HG03575 (cell line): ENCODE results near the gene POLE.

Experiments
- ATAC-seq: cut with Tn5 transposase; IDR thresholded peaks from one replicate; pipeline ENCODE4 v1.9.1; 2021; ENCODE audit not compliant: unreplicated experiment, insufficient number of reproducible peaks, low FRiP score; ENCODE audit errors: extremely low read depth

The POLE gene

DNA sequence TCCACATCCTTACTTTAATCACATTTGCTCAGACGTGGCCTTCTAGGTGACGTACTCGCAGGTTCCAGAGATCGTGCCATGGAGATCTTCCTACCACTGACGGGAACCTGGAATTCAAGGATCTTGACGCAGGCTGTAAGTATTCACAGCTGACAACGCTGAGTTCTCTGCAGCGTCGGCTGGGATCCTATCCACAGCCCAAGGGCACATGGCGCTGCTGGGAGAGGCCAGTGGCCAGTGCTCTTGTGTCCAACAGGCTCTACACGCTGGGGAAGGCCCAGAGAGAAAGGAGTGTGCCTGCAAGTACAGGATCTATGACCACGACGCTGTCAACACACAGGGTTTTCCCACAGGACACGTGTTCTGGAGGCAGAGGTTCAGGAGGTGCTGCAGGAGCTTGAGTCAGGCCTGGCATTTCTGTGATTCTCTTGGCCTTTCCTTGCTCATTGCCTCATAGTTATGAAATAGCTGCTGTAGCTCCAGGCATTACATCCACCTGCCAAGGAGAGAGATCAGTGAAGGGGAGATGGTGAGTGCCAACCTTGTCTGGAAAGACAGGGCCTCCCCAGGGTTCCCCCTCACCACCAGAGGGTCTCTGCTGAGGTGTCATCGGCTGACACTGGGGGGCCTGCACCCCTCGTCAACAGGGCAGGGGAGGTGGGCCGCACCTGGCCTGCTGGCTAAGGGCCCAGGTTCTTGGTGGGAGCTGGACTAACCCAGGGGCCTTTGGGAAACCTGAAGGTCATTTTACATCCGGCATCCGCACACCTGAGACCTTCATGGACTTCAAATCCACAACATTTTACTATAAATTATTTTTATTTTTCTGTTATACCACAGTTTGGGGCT lies 98.1 kb downstream of the POLE start:
- no peak for ATAC-seq

DNA sequence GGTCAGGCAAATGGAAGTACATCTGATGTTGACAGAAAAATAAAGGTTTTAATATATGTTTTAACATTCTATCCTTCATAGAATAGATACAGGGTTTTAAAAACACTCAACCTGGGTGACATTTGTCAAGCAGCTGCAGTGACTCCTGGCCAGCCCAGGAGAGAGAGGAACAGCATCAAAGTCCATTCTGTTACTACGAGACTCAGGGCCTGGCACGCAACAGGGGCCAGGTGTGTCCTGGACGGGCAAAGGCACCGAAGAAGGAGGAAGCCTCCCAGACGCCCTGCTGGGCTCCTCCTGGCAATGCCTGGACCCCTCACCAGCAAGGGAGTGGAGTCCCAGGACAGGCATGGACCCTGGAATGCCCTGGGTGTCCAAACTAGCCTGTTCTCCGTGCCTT lies 98.8 kb downstream of the POLE start:
- no peak for ATAC-seq

DNA sequence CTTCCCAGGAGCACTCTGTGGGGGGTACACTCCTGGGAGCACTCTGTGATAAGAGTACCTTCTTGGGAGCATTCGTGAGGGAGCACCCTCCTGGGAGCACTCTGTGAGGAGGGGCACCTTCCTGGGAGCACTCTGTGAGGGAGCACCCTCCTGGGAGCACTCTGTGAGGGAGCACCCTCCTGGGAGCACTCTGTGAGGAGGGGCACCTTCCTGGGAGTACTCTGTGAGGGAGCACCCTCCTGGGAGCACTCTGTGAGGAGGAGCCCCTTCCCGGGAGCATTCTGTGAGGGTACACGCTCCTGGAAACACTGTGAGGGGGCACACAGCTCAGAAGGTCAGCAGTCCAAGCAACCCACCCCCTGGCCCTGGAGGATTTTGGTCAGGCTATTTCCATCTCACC lies 99.4 kb downstream of the POLE start:
- ATAC-seq = no peak

DNA sequence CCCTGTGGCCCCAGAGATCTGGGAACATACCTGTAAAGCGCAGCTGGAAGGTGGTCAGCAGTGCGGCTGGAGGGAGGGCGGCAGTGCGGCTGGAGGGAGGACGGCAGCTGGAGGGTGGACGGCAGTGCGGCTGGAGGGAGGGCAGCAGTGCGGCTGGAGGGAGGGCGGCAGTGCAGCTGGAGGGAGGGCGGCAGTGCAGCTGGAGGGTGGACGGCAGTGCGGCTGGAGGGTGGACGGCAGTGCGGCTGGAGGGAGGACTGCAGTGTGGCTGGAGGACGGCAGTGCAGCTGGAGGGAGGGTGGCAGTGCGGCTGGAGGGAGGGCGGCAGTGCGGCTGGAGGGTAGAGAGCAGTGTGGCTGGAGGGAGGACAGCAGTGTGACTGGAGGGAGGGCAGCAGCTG lies 100.2 kb downstream of the POLE start:
- ATAC-seq = no peak

DNA sequence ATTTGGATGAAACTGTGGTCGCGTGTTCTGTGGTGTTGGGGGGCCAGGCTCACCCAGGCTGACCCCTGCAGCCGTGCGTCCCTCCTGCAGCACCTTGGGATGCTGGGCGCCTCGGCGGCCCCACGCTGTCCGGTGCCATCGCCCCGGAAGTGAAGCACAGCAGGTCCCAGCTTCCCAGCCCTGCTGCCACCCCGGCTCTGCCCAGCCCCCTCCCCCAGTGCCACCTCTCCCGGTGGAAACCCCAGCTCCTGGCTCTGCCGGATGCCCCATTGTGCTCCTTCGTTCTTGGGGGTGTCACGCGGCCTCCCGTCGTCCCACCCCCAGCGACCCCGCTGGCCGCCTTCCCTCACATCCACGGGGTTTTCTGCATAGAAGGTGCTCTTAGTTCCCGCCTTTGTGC lies 102.0 kb downstream of the POLE start:
- no peak for ATAC-seq

DNA sequence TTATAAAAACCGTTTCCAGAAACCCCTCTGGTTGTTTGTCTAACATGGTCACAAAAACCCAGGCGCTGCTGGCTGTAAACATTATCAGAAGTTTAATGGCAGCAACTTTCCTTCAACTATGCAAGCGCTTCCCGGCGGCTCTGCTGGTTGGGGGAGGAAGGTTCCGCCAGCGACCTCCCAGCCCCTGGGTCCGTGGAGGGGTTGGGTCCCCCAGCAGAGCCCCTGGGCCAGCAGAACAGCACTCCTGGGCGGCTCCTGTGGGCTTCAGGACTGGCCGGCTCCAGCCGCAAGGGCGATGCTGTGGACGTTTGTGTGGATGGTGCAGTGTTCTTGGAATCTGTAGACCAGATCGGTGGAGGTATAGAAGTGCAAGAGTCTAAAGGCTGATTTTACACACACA lies 102.7 kb downstream of the POLE start:
- no peak for ATAC-seq

DNA sequence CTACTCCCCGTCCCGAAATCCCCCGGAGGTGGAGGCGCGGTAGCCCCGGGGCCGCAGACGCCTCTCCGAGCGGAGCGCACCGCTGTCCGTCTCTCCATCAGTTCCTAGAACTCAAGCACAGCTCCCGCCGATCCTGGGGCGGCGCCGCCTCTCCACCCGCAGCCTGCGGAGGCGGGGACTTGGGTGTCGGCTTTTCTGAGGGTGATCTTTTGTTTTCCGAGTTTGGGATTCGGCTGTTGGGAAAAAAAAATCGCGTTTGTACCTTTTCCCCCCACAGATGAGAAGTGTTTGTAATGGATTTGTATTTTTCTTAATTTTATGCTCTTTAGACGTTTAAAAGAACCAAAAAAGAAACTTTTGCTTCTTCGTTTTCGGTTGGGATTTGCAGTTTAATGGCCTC lies 103.4 kb downstream of the POLE start:
- ATAC-seq = no peak

DNA sequence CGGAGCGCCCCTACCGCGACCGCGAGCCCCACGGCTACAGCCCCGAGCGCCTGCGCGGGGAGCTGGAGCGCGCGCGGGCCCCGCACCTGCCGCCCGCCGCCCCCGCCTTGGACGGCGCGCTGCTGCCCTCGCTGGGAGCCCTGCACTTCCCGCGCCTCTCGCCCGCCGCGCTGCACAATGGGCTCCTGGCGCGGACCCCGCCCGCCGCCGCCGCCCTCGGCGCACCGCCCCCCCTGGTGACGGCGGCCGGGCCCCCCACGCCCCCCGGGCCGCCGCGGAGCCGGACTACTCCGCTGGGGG lies 103.8 kb downstream of the POLE start:
- ATAC-seq = no peak

DNA sequence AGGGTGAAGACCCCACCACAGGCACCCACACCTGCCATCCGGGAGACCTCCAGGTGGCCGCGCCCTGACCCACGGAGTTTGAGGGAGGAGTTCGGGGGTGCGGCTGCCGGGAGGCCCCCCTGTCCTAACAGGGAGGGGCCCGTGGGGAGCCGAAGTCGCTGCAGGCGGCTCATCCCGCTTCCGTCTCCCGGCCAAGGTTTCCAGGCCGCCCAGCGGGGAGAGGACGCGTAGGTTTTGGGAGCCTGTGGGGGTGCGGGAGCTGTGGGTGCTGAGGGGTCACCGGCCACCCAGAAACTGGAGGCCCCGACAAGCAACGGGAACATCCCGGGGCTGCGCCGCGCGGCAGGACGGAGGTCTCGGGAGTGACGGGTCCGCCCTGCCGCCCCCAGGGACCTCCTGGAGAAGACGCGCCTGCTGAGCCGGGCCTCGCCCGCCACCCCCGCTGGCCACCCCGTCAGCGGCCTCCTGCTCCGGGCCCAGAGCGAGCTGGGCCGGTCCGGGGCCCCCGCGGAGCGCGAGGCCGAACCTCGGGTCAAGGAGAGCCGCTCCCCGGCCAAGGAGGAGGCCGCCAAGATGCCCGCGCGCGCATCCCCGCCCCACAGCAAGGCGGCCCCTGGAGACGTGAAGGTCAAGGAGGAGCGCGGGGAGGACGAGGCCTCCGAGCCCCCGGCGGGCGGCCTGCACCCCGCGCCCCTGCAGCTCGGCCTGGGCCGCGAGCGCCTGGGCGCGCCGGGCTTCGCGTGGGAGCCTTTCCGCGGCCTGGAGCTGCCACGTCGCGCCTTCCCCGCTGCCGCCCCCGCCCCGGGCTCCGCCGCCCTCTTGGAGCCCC lies 104.3 kb downstream of the POLE start:
- ATAC-seq = no peak

DNA sequence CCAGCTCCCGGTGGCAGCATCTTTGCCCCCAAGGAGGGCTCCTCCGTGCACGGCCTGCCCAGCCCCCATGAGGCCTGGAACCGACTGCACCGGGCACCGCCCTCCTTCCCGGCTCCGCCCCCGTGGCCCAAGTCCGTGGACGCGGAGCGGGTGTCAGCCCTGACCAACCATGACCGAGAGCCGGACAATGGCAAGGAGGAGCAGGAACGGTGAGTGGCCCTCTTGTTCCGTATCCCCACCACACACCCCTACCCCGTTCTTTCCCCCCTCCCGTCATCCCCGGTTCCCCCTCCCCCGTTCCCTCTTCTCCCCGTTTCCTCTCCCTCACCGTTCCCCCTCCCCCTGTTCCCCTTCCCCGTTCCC lies 105.1 kb downstream of the POLE start:
- no peak for ATAC-seq

DNA sequence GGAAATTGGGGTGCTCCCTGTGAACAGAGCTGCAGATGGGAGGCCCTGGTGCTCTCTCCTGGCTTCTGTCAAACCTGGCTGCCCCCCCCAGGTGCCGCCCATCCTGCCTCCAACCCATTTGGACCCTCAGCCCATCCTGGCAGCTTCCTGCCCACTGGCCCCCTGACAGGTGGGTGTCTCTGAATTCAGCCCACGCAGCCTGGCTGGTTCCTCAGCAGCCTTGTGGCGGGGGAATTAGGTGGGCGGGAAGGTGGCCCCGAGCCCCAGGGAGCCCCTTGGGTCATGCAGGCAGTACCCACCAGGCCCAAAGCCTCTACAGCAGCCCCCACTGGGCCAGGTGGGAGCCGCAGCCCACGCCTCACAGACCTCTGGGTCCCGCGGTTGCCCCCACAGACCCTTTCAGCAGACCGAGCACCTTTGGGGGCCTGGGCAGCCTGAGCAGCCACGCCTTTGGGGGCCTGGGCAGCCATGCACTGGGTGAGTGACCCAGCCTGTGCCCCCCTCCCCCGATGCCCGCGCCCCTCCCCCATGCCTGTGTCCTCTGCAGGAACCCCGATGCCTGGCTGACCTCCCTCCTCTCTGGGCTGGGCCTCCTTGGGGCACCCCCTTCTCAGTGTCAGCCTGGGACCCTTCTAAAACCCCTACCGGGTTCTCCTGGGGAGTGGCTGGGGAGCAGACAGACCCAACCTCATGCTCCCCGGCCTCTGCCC lies 105.6 kb downstream of the POLE start:
- no peak for ATAC-seq

DNA sequence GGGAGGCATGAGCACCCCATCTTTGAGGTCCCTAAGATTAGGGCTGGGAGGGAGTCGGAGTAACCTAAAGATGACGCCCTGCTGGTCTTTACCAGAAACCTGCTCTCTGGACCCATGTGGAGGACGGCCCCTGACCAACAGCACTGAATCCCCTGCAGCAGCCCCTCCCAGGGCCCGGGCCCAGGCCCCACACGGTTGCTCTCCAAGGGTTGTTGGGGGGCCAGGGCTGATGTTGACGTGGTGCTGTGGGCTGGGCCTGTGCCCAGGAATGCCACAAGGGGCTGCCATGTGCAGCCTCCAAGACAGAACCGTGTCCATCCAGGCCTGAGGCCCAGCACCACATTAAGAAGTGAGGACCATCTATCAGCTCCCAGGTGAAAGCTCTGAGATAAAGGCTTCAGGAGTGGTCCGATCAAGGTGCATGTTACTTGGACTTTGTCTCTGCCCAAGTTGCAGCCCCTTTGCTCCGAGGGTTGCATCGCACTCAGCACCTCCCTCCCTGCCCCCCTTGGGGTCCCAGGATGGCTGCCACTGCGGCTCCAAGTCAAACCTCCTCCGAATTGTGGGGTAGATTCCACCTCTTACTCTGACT lies 106.3 kb downstream of the POLE start:
- no peak for ATAC-seq

DNA sequence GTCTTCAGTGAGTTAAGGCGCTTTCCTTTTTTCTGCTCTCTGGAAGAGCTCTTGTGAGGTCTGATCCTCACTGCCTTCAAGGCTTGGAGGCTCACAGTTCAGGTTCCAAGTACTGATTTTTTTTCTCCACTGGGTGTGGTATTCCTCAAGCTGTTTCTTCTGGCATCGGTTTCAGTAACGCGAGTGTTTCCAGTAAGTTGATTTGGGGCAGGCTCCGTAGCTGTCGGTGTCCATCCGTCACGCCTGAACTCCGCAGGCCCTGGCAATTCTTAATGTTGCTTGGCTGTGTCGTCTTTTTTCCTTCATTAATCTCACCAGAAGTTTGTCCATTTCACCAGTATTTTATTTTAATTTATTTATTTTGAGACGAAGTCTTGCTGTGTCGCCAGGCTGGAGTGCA lies 107.4 kb downstream of the POLE start:
- no peak for ATAC-seq

DNA sequence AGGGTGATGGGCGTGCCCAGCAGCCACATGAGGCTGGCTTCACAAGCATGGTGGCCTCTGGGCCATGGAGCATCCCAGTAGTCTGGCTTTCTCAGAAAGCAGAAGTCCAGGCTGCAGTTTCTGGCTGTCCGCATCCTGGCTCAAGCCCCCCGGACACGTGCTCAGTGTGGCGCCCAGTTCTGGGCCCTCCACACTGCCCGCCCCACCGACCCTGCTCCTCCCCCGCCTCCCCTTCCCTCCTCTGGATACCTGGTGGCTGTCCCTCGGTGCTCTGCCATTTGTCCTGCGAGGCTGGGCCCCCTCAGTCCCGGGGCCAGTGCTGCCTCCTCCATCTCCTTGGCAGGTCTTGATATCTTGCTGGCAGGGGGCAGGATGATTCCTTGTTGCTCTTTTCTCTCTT lies 108.3 kb downstream of the POLE start:
- no peak for ATAC-seq

DNA sequence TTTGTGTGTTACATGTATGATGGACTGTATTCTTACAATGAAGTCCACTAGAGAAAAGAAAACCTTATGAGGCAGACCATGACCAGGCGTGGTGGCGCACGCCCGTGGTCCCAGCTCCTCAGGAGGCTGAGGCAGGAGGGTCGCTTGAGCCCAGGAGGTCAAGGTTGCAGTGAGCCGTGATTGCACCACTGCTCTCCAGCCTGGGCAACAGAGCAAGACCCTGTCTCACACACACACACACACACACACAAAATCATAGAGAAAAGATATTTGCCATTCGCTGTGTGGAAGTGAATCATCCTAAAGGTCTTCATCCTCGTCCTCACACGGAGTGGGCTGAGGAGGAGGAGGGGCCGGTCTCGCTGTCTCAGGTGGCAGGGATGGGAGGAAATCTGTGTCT lies 109.0 kb downstream of the POLE start:
- ATAC-seq = no peak

DNA sequence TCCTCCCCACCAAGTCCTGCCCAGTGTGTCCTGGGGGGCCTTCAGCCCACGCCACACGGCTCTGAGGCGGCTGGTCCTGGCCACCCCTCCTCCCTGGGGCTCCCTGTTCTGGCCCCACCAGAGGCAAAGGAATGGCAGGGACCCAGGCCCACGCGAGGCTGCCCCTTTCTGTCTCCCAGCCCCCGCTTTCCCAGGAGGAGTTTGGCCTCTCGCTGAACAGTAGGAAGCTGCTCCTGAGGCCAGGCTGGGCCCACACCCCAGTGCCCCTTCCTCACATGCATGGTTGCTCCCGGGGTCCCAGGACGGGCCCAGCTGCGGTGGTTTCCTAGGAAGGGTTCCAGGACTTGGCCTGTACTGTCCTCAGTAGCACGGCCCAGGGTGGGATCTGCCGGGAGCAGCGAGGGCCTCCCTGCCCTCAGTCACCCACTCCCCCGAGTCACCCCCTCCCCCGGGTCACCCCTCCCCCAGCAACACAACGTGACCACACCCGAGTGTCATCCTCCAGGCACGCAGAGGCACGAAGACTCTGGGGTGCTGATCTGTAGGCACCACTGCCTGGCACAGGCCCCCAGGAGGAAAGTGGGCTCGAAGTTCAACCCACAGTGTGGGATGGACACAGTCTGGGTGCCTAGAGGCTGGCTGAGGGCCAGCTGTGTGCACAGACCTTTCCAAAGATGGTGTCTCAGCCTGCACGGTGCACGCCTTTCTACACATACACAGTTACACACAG lies 109.8 kb downstream of the POLE start:
- no peak for ATAC-seq

DNA sequence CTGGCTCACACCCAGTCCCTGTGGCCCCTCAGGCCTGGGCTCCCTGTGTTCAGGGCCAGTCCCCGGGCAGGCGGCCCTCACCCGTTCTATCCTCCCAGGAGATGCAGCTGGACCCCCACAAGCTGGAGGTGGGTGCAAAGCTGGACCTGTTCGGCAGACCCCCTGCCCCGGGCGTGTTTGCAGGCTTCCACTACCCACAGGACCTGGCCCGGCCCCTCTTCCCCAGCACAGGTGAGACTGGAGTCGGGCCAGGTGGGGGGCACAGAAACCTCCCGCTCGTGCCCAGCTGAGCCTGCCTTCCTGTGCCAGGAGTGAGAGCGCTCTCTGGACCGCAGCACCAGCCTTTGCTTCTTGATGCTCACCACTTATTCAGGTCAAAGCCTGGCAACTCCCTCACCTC lies 110.4 kb downstream of the POLE start:
- no peak for ATAC-seq

DNA sequence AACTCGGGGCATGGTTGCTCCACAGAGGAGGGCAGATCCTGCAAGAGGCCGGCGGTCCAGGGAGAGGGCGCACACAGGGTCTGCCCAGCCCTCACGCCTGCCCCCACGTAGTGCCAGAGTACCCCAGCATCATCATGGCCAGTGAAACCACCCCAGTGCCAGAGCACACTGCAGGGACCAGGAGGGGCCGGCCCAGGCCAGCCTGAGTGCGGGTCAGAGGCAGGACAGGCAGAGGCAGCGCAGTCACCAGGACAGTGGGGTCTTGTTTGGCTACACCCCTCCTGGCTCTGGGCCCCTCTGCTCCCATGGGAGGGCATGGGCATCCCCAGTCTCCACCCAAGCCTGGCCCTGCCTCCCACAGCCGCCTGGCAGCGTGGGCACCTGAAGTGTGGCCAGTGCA lies 111.5 kb downstream of the POLE start:
- no peak for ATAC-seq
